ENCODE measurements around the gene TTC33. TPM values are rescaled to one million over a fixed set of nuclear protein-coding genes. Genes with fewer than 3 reads are reported as not detected.
"Not testable (repeated sequence)": the region's sequence is repeated elsewhere in the genome, so short reads cannot be mapped to it uniquely, and the experiment has no call there.

The TTC33 gene
- total RNA-seq, 1 donor from 2014 or later = 14.8 TPM

DNA sequence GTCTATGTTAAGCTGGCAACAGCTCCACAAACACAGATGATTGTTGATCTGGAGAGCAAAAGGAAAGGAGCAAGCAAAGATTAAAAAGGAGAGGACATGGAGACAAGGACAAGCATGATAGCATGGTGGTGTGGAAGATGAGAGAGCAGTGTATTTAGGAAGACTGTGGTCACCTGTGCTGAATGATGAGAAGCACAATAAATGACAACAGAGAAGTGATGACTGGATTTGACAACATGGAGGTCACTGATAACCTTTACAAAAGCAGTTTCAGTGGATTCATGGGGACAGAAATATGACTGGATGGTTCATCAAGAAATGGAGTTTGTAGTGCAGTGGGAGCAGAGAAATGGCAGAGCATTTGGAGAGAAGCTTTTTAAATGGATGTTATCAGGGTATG, 20.2 kb downstream of the TTC33 start:
- ATAC-seq (no peak), DNase-seq (no peak)
- intact Hi-C loops (cut with micrococcal nuclease) = loop anchor here (10.0 kb wide), 1 partner anchor 791 kb away; no protein-coding TSS in a partner anchor

- no peak for DNase-seq
- no peak for ATAC-seq
- intact Hi-C loops (cut with micrococcal nuclease) = loop anchor here (10.0 kb wide), 1 partner anchor 790 kb away; no protein-coding TSS in a partner anchor
Measured at GRCh38 chr5:40734986-40735385, 20.8 kb downstream of the TTC33 start.

DNA sequence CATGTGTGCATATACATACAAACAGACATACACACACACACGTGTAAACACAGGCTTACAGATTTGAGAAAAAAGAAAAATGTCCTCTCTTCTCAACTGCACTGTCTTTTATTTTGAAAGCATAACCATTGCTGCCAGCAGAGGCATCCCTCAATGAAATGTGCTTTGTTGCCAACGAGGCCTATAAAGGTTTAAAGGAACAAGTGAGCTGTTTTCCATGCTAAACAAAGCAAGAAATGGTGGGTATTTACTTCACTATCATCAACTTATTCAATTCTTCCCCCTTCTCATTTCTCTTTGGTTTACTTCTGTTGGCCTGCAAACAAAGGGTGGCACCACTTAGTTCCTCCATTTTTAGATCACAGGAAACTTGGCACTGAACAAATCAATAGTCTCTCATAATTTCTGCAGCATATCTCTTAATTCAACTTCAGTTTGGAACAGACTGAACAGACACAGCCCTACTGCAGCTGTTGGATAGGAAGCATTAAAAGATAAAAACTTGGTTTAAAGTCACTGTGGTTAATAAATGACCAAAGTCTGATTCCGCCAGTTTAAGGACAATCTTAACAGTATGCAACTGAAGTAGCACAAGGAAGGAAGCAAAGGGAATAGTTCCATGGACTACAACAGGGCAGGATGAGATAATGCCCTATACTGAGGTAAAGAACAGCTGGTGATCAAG, 21.7 kb downstream of the TTC33 start:
- intact Hi-C loops (cut with micrococcal nuclease) = loop anchor here (10.0 kb wide), 1 partner anchor 789 kb away; no protein-coding TSS in a partner anchor
- no peak for DNase-seq
- ATAC-seq = peak; percentile 74

GRCh38 chr5:40733434-40733833, 22.3 kb downstream of the TTC33 start:
- intact Hi-C loops (cut with micrococcal nuclease) = loop anchor here (10.0 kb wide), 1 partner anchor 789 kb away; no protein-coding TSS in a partner anchor
- ATAC-seq (no peak), DNase-seq (no peak)

DNA sequence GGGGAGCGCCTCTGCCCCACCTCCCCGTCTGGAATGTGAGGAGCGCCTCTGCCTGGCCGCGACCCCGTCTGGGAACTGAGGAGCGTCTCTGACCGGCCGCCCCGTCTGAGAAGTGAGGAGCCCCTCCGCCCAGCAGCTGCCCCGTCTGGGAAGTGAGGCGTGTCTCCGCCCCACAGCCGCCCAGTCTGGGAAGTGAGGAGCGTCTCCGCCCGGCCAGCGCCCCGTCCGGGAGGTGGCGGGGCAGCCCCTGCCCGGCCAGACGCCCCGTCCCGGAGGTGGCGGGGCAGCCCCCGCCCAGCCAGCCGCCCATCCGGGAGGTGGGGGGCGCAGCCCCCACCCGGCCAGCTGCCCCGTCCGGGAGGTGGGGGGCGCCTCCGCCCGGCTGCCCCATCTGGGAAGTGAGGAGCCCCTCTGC, 33.3 kb downstream of the TTC33 start:
- intact Hi-C loops (cut with micrococcal nuclease); ATAC-seq; DNase-seq: not testable (repeated sequence)

GRCh38 chr5:40720069-40720468, 35.7 kb downstream of the TTC33 start:
- intact Hi-C loops (cut with micrococcal nuclease) = no loop called here
- DNase-seq (no peak), ATAC-seq (no peak)

DNA sequence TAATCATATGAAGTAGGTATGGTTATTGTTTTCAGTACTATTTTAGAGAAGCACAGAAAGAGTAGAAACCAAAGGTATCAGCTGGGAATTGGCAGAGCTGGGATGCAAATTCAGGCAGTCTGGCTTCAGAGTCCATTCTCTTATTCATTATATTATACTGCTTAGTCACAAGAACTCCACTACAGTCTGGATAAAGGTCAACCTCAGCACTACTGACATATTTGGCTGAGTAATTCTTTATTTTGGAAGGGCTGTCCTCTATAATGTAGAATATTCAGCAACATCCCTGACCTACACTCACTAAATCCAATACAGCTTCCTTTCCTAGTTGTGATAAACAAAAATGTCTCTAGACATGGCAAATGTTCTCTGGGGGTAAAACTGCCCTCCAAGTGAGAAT, 38.5 kb downstream of the TTC33 start:
- ATAC-seq (no peak), DNase-seq (no peak)
- intact Hi-C loops (cut with micrococcal nuclease) = no loop called here

- DNase-seq = no peak
- intact Hi-C loops (cut with micrococcal nuclease) = no loop called here
- ATAC-seq = no peak
Measured at GRCh38 chr5:40716590-40716989, 39.2 kb downstream of the TTC33 start.

DNA sequence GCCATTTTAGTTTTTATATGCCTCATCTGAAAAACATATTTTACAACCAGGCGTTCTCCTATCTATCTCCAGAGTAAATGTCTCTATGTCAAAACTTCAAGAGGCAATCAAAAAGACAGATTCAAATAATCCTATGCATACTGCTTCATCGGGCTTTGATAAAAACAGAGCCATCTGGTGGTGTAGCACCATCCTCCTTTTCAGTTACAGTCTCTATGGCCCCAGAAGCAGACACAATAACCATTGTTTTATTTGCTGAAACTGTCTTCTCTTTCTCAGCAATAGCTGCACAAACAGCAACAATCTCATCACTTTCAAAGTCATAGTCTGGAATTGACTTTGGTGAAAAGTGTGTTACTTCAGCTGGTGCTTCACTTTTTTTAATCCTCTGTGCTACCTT, 39.8 kb downstream of the TTC33 start:
- ATAC-seq = no peak
- intact Hi-C loops (cut with micrococcal nuclease) = no loop called here
- DNase-seq = no peak

- ATAC-seq (no peak), DNase-seq (no peak)
- intact Hi-C loops (cut with micrococcal nuclease) = no loop called here
Measured at GRCh38 chr5:40714001-40714400, 41.8 kb downstream of the TTC33 start.

DNA sequence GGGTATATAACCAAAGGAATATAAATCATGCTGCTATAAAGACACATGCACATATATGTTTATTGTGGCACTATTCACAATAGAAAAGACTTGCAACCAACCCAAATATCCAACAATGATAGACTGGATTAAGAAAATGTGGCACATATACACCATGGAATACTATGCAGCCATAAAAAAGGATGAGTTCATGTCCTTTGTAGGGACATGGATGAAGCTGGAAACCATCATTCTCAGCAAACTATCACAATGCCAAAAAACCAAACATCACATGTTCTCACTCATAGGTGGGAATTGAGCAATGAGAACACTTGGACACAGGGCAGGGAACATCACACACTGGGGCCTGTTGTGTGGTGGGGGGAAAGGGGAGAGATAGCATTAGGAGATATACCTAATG, 45.2 kb downstream of the TTC33 start:
- ATAC-seq; DNase-seq; intact Hi-C loops (cut with micrococcal nuclease): not testable (repeated sequence)

- intact Hi-C loops (cut with micrococcal nuclease); ATAC-seq; DNase-seq: not testable (repeated sequence)
Measured at GRCh38 chr5:40705484-40705883, 50.3 kb downstream of the TTC33 start.

DNA sequence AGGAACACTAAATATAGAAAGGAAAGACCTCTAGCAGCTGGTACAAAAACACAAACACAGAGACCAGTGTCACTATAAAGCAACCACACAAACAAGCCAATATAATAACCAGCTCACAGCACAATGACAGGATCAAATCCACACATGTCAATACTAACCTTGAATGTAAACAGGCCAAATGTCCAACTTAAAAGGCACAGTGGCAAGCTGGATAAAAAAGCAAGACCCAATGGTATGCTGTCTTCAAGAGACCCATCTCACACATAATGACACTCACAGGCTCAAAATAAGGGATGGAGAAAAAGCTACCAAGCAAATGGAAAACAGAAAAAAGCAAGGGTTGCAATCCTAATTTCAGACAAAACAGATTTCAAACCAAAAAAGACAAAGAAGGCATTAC, 53.7 kb downstream of the TTC33 start:
- ATAC-seq; DNase-seq; intact Hi-C loops (cut with micrococcal nuclease): not testable (repeated sequence)

- DNase-seq = no peak
- ATAC-seq = no peak
- intact Hi-C loops (cut with micrococcal nuclease) = no loop called here
Measured at GRCh38 chr5:40700116-40700782, 55.5 kb downstream of the TTC33 start.

DNA sequence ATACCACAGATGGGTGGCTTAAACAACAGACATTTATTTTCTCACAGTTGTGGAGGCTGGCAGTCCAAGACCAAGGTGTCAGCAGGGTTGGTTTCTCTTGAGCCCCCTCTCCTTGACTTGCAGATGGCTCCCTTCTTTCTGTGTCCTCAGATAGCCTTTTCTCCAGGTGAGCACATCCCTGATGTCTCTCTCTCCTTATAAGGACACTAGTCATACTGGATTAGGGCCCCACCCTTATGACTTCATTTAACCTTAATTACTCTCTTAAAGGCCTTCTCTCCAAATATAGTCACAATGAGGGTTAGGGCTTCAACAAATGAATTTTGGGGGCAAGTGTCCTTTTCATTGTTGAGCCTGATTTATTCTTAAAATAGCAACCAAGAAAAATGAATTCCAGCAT, 61.3 kb downstream of the TTC33 start:
- ATAC-seq = no peak
- intact Hi-C loops (cut with micrococcal nuclease) = no loop called here
- DNase-seq = no peak

- DNase-seq (no peak), ATAC-seq (no peak)
- intact Hi-C loops (cut with micrococcal nuclease) = no loop called here
Measured at GRCh38 chr5:40691894-40692293, 63.9 kb downstream of the TTC33 start.

DNA sequence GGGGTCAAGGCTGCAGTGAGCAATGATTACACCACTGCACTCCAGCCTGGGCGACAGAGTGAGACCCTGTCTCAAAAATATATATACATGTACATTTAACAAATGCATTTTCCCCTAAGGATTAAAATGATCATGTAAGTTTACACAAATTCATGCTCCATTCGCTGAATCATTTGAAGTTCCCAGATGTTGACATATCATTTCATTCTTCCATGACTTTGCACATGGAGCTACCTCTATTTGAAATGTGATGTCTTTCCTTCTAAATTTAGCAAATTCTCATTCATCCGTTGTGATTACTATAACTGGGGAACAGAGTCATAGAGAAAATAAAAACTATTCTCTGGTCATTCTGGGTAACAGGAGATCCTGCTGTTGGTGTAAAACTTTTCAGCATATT, 65.5 kb downstream of the TTC33 start:
- ATAC-seq = no peak
- DNase-seq = no peak
- intact Hi-C loops (cut with micrococcal nuclease) = no loop called here

- ATAC-seq (peak; percentile 73), DNase-seq (no peak)
- intact Hi-C loops (cut with micrococcal nuclease) = loop anchor here (2.0 to 5.0 kb wide), 2 partner anchors 742 to 1111 kb away; no protein-coding TSS in a partner anchor
Measured at GRCh38 chr5:40689438-40689837, 66.3 kb downstream of the TTC33 start.

- DNase-seq (no peak), ATAC-seq (no peak)
- intact Hi-C loops (cut with micrococcal nuclease) = loop anchor here (2.0 to 5.0 kb wide), 2 partner anchors 742 to 1110 kb away; no protein-coding TSS in a partner anchor
Measured at GRCh38 chr5:40688996-40689395, 66.8 kb downstream of the TTC33 start.

GRCh38 chr5:40688127-40688761, 67.5 kb downstream of the TTC33 start:
- ATAC-seq = peak; percentile 94

More at GRCh38 chr5:40688127-40688761, 67.5 kb downstream of the TTC33 start:
- intact Hi-C loops (cut with micrococcal nuclease) = loop anchor here (2.0 to 5.0 kb wide), 2 partner anchors 741 to 1109 kb away; no protein-coding TSS in a partner anchor
- peak; percentile 80 for DNase-seq

Measured in left ventricle myocardium superior (tissue), 1 donor.